Right lobe of liver (tissue), 4 donors: ENCODE measurements around the gene TK2.

ENCODE experiments used
- CTCF ChIP-seq, 4 donors: fragments of 200-600 bp in 3 of 4; fragments of 450-650 bp in 1 of 4; IDR thresholded peaks; one replicate each; pipeline versions ENCODE4 v1.5.1 to v1.8.0; 2016 to 2022; ENCODE audit warnings: antibody characterized with exemption in 4 of 4, mild to moderate bottlenecking in 2 of 4
- POLR2A ChIP-seq: fragments of 450-650 bp; IDR thresholded peaks from one replicate; pipeline ENCODE4 v1.6.1; 2017; ENCODE audit warnings: antibody characterized with exemption, mild to moderate bottlenecking
- donor health status: DM: no; HTN: no; CAD: no.
- donor health status: DM: no; HTN: no; CAD: no.
- donor health status: DM: no; HTN: yes; CAD: no.

DNA sequence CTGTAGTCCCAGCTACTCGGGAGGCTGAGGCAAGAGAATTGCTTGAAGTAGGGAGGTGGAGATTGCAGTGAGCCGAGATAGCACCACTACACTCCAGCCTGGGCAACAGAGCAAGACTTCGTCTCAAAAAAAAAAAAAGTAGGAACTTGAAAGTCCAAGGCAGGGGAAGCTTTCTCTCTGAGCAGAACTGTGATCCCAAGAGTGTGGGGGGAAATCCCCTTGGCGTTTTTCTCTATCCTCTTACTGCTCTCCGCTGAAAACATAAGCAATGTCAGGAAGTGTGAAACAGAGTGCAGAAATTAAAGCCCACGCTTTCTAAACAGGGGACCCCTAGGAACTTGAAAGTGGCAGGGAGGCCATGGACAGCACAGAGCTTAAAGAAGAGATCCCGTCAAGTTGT, 44.8 kb upstream of the TK2 start:
- TF ChIP-seq CTCF (IDR thresholded peaks at IDR 0.05) (no peak), POLR2A (no peak)
